ENCODE data around the gene TMC1. TPM values are rescaled to one million over a fixed set of nuclear protein-coding genes. Genes with fewer than 3 reads are reported as not detected.

Gene TMC1
- total RNA-seq, 2 donors from 2014 or later, result not detected

- H3K4me1 Mint-ChIP-seq, result peaks cover 4% of the 10 kb centered on the region
- H3K9me3 ChIP-seq (ENCODE audit: control insufficient read depth, low read length, poor library complexity, severe bottlenecking), result no peaks in the 10 kb centered on the region
- H3K4me3 Mint-ChIP-seq, result no peak overlapping the region
- ATAC-seq (no peak), DNase-seq (no peak)
- H3K27ac Mint-ChIP-seq, result no peak overlapping the region
- peaks cover 60% of the 10 kb centered on the region for H3K27me3 Mint-ChIP-seq
- no peaks in the 10 kb centered on the region for H3K36me3 Mint-ChIP-seq (ENCODE audit: low read depth)
Measured at GRCh38 chr9:72753266-72753893, 232.0 kb downstream of the TMC1 start.

GRCh38 chr9:72755836-72756235 lies 234.4 kb downstream of the TMC1 start:
- no peaks in the 10 kb centered on the region for H3K36me3 Mint-ChIP-seq (ENCODE audit: low read depth)
- H3K9me3 ChIP-seq (ENCODE audit: control insufficient read depth, low read length, poor library complexity, severe bottlenecking), result no peaks in the 10 kb centered on the region
- ATAC-seq (no peak), DNase-seq (no peak)
- no peak overlapping the region for H3K4me3 Mint-ChIP-seq
- peaks cover 2% of the 10 kb centered on the region for H3K4me1 Mint-ChIP-seq
- peaks cover 58% of the 10 kb centered on the region for H3K27me3 Mint-ChIP-seq
- no peak overlapping the region for H3K27ac Mint-ChIP-seq

- no peak for ATAC-seq
- H3K9me3 ChIP-seq (ENCODE audit: control insufficient read depth, low read length, poor library complexity, severe bottlenecking), result no peaks in the 10 kb centered on the region
- no peak overlapping the region for H3K27ac Mint-ChIP-seq
- no peaks in the 10 kb centered on the region for H3K4me1 Mint-ChIP-seq
- H3K27me3 Mint-ChIP-seq, result peaks cover 80% of the 10 kb centered on the region
- no peaks in the 10 kb centered on the region for H3K36me3 Mint-ChIP-seq (ENCODE audit: low read depth)
- DNase-seq, result no peak
- no peak overlapping the region for H3K4me3 Mint-ChIP-seq
Measured at GRCh38 chr9:72758944-72759343, 237.5 kb downstream of the TMC1 start.

- Mint-ChIP-seq H3K36me3 (ENCODE audit: low read depth) (no peaks in the 10 kb centered on the region), H3K4me3 (no peak overlapping the region), H3K27me3 (peaks cover 64% of the 10 kb centered on the region), H3K4me1 (no peaks in the 10 kb centered on the region), H3K27ac (no peak overlapping the region)
- ATAC-seq, result no peak
- H3K9me3 ChIP-seq (ENCODE audit: control insufficient read depth, low read length, poor library complexity, severe bottlenecking), result no peaks in the 10 kb centered on the region
- DNase-seq, result no peak
Measured at GRCh38 chr9:72763022-72763421, 241.6 kb downstream of the TMC1 start.

- H3K4me1 Mint-ChIP-seq, result peaks cover 3% of the 10 kb centered on the region
- DNase-seq (no peak), ATAC-seq (no peak)
- H3K27me3 Mint-ChIP-seq, result peaks cover 25% of the 10 kb centered on the region
- no peak overlapping the region for H3K4me3 Mint-ChIP-seq
- no peaks in the 10 kb centered on the region for H3K9me3 ChIP-seq (ENCODE audit: control insufficient read depth, low read length, poor library complexity, severe bottlenecking)
- no peaks in the 10 kb centered on the region for H3K36me3 Mint-ChIP-seq (ENCODE audit: low read depth)
- no peak overlapping the region for H3K27ac Mint-ChIP-seq
Measured at GRCh38 chr9:72769546-72769945, 248.1 kb downstream of the TMC1 start.

GRCh38 chr9:72772661-72773060 lies 251.3 kb downstream of the TMC1 start:
- Mint-ChIP-seq H3K4me3 (no peak overlapping the region), H3K36me3 (ENCODE audit: low read depth) (no peaks in the 10 kb centered on the region), H3K27ac (no peak overlapping the region), H3K27me3 (peaks cover 17% of the 10 kb centered on the region), H3K4me1 (peaks cover 3% of the 10 kb centered on the region)
- H3K9me3 ChIP-seq (ENCODE audit: control insufficient read depth, low read length, poor library complexity, severe bottlenecking), result no peaks in the 10 kb centered on the region
- no peak for ATAC-seq
- DNase-seq, result no peak

- DNase-seq (no peak), ATAC-seq (no peak)
- Mint-ChIP-seq H3K27ac (no peak overlapping the region), H3K4me3 (no peak overlapping the region), H3K27me3 (peaks cover 17% of the 10 kb centered on the region), H3K36me3 (ENCODE audit: low read depth) (no peaks in the 10 kb centered on the region), H3K4me1 (peaks cover 3% of the 10 kb centered on the region)
- no peaks in the 10 kb centered on the region for H3K9me3 ChIP-seq (ENCODE audit: control insufficient read depth, low read length, poor library complexity, severe bottlenecking)
Measured at GRCh38 chr9:72773570-72773969, 252.2 kb downstream of the TMC1 start.

GRCh38 chr9:72775570-72775969 lies 254.2 kb downstream of the TMC1 start:
- ATAC-seq (no peak), DNase-seq (no peak)
- no peak overlapping the region for H3K4me3 Mint-ChIP-seq
- no peaks in the 10 kb centered on the region for H3K36me3 Mint-ChIP-seq (ENCODE audit: low read depth)
- peaks cover 3% of the 10 kb centered on the region for H3K4me1 Mint-ChIP-seq
- peaks cover 18% of the 10 kb centered on the region for H3K27me3 Mint-ChIP-seq
- no peaks in the 10 kb centered on the region for H3K9me3 ChIP-seq (ENCODE audit: control insufficient read depth, low read length, poor library complexity, severe bottlenecking)
- no peak overlapping the region for H3K27ac Mint-ChIP-seq

- no peaks in the 10 kb centered on the region for H3K9me3 ChIP-seq (ENCODE audit: control insufficient read depth, low read length, poor library complexity, severe bottlenecking)
- no peak for ATAC-seq
- Mint-ChIP-seq H3K36me3 (ENCODE audit: low read depth) (no peaks in the 10 kb centered on the region), H3K27me3 (peaks cover 14% of the 10 kb centered on the region), H3K4me1 (no peaks in the 10 kb centered on the region), H3K27ac (no peak overlapping the region), H3K4me3 (no peak overlapping the region)
- no peak for DNase-seq
Measured at GRCh38 chr9:72779614-72780013, 258.2 kb downstream of the TMC1 start.

- no peak for ATAC-seq
Measured at GRCh38 chr9:72786948-72787347, 265.5 kb downstream of the TMC1 start.

GRCh38 chr9:72788966-72789735 lies 267.7 kb downstream of the TMC1 start:
- no peak for DNase-seq
- no peaks in the 10 kb centered on the region for H3K9me3 ChIP-seq (ENCODE audit: control insufficient read depth, low read length, poor library complexity, severe bottlenecking)
- Mint-ChIP-seq H3K27me3 (peaks cover 11% of the 10 kb centered on the region), H3K4me3 (no peak overlapping the region), H3K36me3 (ENCODE audit: low read depth) (no peaks in the 10 kb centered on the region), H3K4me1 (peaks cover 3% of the 10 kb centered on the region), H3K27ac (peak overlapping the region; percentile 1)
- ATAC-seq, result no peak

More at GRCh38 chr9:72786948-72787347, 265.5 kb downstream of the TMC1 start:
- no peak overlapping the region for H3K4me3 Mint-ChIP-seq
- no peak overlapping the region for H3K27ac Mint-ChIP-seq
- DNase-seq, result no peak
- H3K27me3 Mint-ChIP-seq, result peaks cover 8% of the 10 kb centered on the region
- no peaks in the 10 kb centered on the region for H3K9me3 ChIP-seq (ENCODE audit: control insufficient read depth, low read length, poor library complexity, severe bottlenecking)
- peaks cover 3% of the 10 kb centered on the region for H3K4me1 Mint-ChIP-seq
- no peaks in the 10 kb centered on the region for H3K36me3 Mint-ChIP-seq (ENCODE audit: low read depth)

GRCh38 chr9:72789885-72790284 lies 268.5 kb downstream of the TMC1 start:
- H3K4me1 Mint-ChIP-seq, result peaks cover 3% of the 10 kb centered on the region
- no peaks in the 10 kb centered on the region for H3K9me3 ChIP-seq (ENCODE audit: control insufficient read depth, low read length, poor library complexity, severe bottlenecking)
- peaks cover 17% of the 10 kb centered on the region for H3K27me3 Mint-ChIP-seq
- peak overlapping the region; percentile 1 for H3K27ac Mint-ChIP-seq
- ATAC-seq, result no peak
- H3K36me3 Mint-ChIP-seq (ENCODE audit: low read depth), result no peaks in the 10 kb centered on the region
- H3K4me3 Mint-ChIP-seq, result no peak overlapping the region
- no peak for DNase-seq

GRCh38 chr9:72790989-72791388 lies 269.6 kb downstream of the TMC1 start:
- peaks cover 3% of the 10 kb centered on the region for H3K4me1 Mint-ChIP-seq
- no peak overlapping the region for H3K27ac Mint-ChIP-seq
- H3K4me3 Mint-ChIP-seq, result no peak overlapping the region
- no peaks in the 10 kb centered on the region for H3K36me3 Mint-ChIP-seq (ENCODE audit: low read depth)
- ATAC-seq, result no peak
- H3K27me3 Mint-ChIP-seq, result peaks cover 17% of the 10 kb centered on the region
- DNase-seq, result no peak
- no peaks in the 10 kb centered on the region for H3K9me3 ChIP-seq (ENCODE audit: control insufficient read depth, low read length, poor library complexity, severe bottlenecking)

GRCh38 chr9:72791436-72791835 lies 270.0 kb downstream of the TMC1 start:
- DNase-seq (no peak), ATAC-seq (no peak)
- no peak overlapping the region for H3K27ac Mint-ChIP-seq
- peaks cover 17% of the 10 kb centered on the region for H3K27me3 Mint-ChIP-seq
- H3K36me3 Mint-ChIP-seq (ENCODE audit: low read depth), result no peaks in the 10 kb centered on the region
- H3K4me1 Mint-ChIP-seq, result peaks cover 3% of the 10 kb centered on the region
- no peaks in the 10 kb centered on the region for H3K9me3 ChIP-seq (ENCODE audit: control insufficient read depth, low read length, poor library complexity, severe bottlenecking)
- no peak overlapping the region for H3K4me3 Mint-ChIP-seq
